NCI-H1930 (cell line): ENCODE data around the gene TRIM49.
"Not testable (repeated sequence)": the region's sequence is repeated elsewhere in the genome, so short reads cannot be mapped to it uniquely, and the experiment has no call there.

ENCODE experiments used
- DNase-seq, 2 experiments: peaks; one replicate each; lab custom pipeline; 2025; lab: John Stamatoyannopoulos, UW

Gene TRIM49

GRCh38 chr11:89808475-89808874, at the start of gene TRIM49:
Gene TRIM49, minus strand, starts transcription at chr11:89808575. Its CDS starts 4,106 bp downstream, at chr11:89804469.
- DNase-seq, result not testable (repeated sequence)

- DNase-seq, result not testable (repeated sequence)
Measured at GRCh38 chr11:89826694-89827093, 18.3 kb upstream of the TRIM49 start.

GRCh38 chr11:89820008-89820407, 11.6 kb upstream of the TRIM49 start:
- not testable (repeated sequence) for DNase-seq

- DNase-seq, result not testable (repeated sequence)
Measured at GRCh38 chr11:89813535-89813934, 5.2 kb upstream of the TRIM49 start.

GRCh38 chr11:89787506-89788063, 20.8 kb downstream of the TRIM49 start:
- not testable (repeated sequence) for DNase-seq

GRCh38 chr11:89785726-89786125, 22.6 kb downstream of the TRIM49 start:
- not testable (repeated sequence) for DNase-seq

- not testable (repeated sequence) for DNase-seq
Measured at GRCh38 chr11:89750822-89751221, 57.6 kb downstream of the TRIM49 start.
